Measurements from ENCODE around the gene PARN. TPM values are rescaled to one million over a fixed set of nuclear protein-coding genes. Genes with fewer than 3 reads are reported as not detected.

The PARN gene
- total and polyA plus RNA-seq, 7 donors = 14.4 to 75.3 (median 33.6) TPM

- H3K9me3 ChIP-seq = no peaks in the 10 kb centered on the region
- 32 to 67% methylated on average over 4 of the region's 4 CpGs for WGBS, 2 donors
- no peak overlapping the region for H3K4me3 ChIP-seq
- peaks cover 0 to 7% (median 3%) of the 10 kb centered on the region in 4 donors for H3K36me3 ChIP-seq
- no peak overlapping the region for H3K27ac ChIP-seq
- no peak for TF ChIP-seq POLR2A (IDR thresholded peaks at IDR 0.05)
- TF ChIP-seq CTCF (IDR thresholded peaks at IDR 0.05) = no peak
- TF ChIP-seq POLR2AphosphoS5 (IDR thresholded peaks at IDR 0.05) = no peak
- no peak for TF ChIP-seq EP300 (IDR thresholded peaks at IDR 0.05)
- DNase-seq = no peak
- no peaks in the 10 kb centered on the region for H3K27me3 ChIP-seq
- H3K4me1 ChIP-seq = peaks cover 0 to 11% (median 2%) of the 10 kb centered on the region in 4 donors
- intact Hi-C loops (cut with DNase I) = no loop called here
Measured at GRCh38 chr16:14449334-14449733, 180.7 kb downstream of the PARN start.

GRCh38 chr16:14448879-14449278 is 181.2 kb downstream of the PARN start:
- no peak overlapping the region for H3K4me3 ChIP-seq
- H3K9me3 ChIP-seq = no peaks in the 10 kb centered on the region
- H3K4me1 ChIP-seq = peaks cover 0 to 11% (median 2%) of the 10 kb centered on the region in 4 donors
- no peak for DNase-seq
- TF ChIP-seq CTCF (IDR thresholded peaks at IDR 0.05) (no peak), EP300 (IDR thresholded peaks at IDR 0.05) (no peak), POLR2A (IDR thresholded peaks at IDR 0.05) (no peak), POLR2AphosphoS5 (IDR thresholded peaks at IDR 0.05) (no peak)
- no peaks in the 10 kb centered on the region for H3K27me3 ChIP-seq
- H3K27ac ChIP-seq = no peak overlapping the region
- 89 to 92% methylated on average over 5 of the region's 5 CpGs for WGBS, 2 donors
- intact Hi-C loops (cut with DNase I) = no loop called here
- H3K36me3 ChIP-seq = peaks cover 0 to 7% (median 3%) of the 10 kb centered on the region in 4 donors

GRCh38 chr16:14447783-14448182 is 182.3 kb downstream of the PARN start:
- Histone ChIP-seq H3K27me3 (no peaks in the 10 kb centered on the region), H3K4me1 (peaks cover 0 to 11% (median 2%) of the 10 kb centered on the region in 4 donors), H3K36me3 (peaks cover 0 to 7% (median 3%) of the 10 kb centered on the region in 4 donors), H3K4me3 (no peak overlapping the region), H3K27ac (no peak overlapping the region), H3K9me3 (no peaks in the 10 kb centered on the region)
- no peak for TF ChIP-seq CTCF (IDR thresholded peaks at IDR 0.05)
- TF ChIP-seq EP300 (IDR thresholded peaks at IDR 0.05) = no peak
- TF ChIP-seq POLR2AphosphoS5 (IDR thresholded peaks at IDR 0.05) = no peak
- no peak for TF ChIP-seq POLR2A (IDR thresholded peaks at IDR 0.05)
- WGBS, 2 donors = 97 to 98% methylated on average over 5 of the region's 5 CpGs
- intact Hi-C loops (cut with DNase I) = no loop called here
- DNase-seq = no peak

DNA sequence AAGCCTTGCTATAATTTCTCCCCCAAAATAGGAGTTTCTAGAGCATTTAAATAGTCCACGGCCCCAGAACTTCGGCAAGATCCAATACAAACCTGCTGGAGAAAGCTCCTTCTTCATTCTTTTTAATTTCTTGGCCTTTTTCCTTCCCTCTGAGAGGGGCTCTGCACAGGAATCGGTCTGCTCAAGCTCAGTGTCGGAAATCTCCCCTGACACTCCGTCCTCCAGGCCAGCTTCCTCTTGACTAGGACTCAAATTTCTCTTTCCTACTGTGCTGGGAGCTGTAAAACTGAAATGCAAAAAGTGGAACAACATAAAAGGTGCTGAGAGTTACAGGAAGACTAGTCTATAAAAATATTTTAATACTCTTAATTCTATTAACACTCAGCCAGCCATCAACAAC is 183.3 kb downstream of the PARN start:
- Histone ChIP-seq H3K4me3 (no peak overlapping the region), H3K9me3 (no peaks in the 10 kb centered on the region), H3K36me3 (peaks cover 0 to 7% (median 3%) of the 10 kb centered on the region in 4 donors), H3K27me3 (no peaks in the 10 kb centered on the region), H3K27ac (peak overlapping the region in 1 of 4 donors; percentile 9), H3K4me1 (peaks cover 0 to 11% (median 2%) of the 10 kb centered on the region in 4 donors)
- no peak for DNase-seq
- WGBS, 2 donors = 84 to 93% methylated on average over 5 of the region's 5 CpGs
- no peak for TF ChIP-seq POLR2AphosphoS5 (IDR thresholded peaks at IDR 0.05)
- TF ChIP-seq CTCF (IDR thresholded peaks at IDR 0.05) = no peak
- no peak for TF ChIP-seq POLR2A (IDR thresholded peaks at IDR 0.05)
- no peak for TF ChIP-seq EP300 (IDR thresholded peaks at IDR 0.05)
- intact Hi-C loops (cut with DNase I) = no loop called here

All from sigmoid colon (tissue), 7 donors.